Sigmoid colon (tissue), 4 donors: ENCODE results near the gene POU2AF2.

Experiments used
- EP300 ChIP-seq, 4 donors: sonication (generic); formaldehyde crosslinking; IDR thresholded peaks; one replicate each; pipeline ENCODE4 v1.6.1; 2017; ENCODE audit warnings: antibody characterized with exemption in 4 of 4
- POLR2A ChIP-seq, 2 donors: fragments of 450-650 bp; IDR thresholded peaks; one replicate each; pipeline ENCODE4 v1.6.1; 2016; ENCODE audit warnings: antibody characterized with exemption in 2 of 2, mild to moderate bottlenecking in 2 of 2, moderate library complexity in 2 of 2
- POLR2AphosphoS5 ChIP-seq, 4 donors: sonication (generic); formaldehyde crosslinking; IDR thresholded peaks; one replicate each; pipeline ENCODE4 v1.6.1; 2017; ENCODE audit warnings: antibody characterized with exemption in 4 of 4
- TF ChIP-seq, protein P1 (sequence below), 4 experiments: fragments of 450-650 bp in 3 of 4; fragments of 200-600 bp in 1 of 4; IDR thresholded peaks; one replicate each; pipeline ENCODE4 v1.5.1; 2016 to 2019; ENCODE audit warnings: antibody characterized with exemption in 4 of 4, mild to moderate bottlenecking in 3 of 4, moderate library complexity in 2 of 4

- TF ChIP-seq POLR2AphosphoS5 (IDR thresholded peaks at IDR 0.05), result no peak
- no peak for TF ChIP-seq POLR2A (IDR thresholded peaks at IDR 0.05)
- TF ChIP-seq, protein P1, sequence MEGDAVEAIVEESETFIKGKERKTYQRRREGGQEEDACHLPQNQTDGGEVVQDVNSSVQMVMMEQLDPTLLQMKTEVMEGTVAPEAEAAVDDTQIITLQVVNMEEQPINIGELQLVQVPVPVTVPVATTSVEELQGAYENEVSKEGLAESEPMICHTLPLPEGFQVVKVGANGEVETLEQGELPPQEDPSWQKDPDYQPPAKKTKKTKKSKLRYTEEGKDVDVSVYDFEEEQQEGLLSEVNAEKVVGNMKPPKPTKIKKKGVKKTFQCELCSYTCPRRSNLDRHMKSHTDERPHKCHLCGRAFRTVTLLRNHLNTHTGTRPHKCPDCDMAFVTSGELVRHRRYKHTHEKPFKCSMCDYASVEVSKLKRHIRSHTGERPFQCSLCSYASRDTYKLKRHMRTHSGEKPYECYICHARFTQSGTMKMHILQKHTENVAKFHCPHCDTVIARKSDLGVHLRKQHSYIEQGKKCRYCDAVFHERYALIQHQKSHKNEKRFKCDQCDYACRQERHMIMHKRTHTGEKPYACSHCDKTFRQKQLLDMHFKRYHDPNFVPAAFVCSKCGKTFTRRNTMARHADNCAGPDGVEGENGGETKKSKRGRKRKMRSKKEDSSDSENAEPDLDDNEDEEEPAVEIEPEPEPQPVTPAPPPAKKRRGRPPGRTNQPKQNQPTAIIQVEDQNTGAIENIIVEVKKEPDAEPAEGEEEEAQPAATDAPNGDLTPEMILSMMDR (IDR thresholded peaks at IDR 0.05), result no peak
- no peak for TF ChIP-seq EP300 (IDR thresholded peaks at IDR 0.05)
Measured at GRCh38 chr11:111300569-111300968, 55.0 kb downstream of the POU2AF2 start.
